ENCODE results near the gene ZNF222. TPM values are rescaled to one million over a fixed set of nuclear protein-coding genes. Genes with fewer than 3 reads are reported as not detected.
A peak's percentile ranks its signal among the peaks of the same experiment; 100 is the strongest.

ZNF222 gene
- total RNA-seq (2021): 5.4 and 6.6 TPM in 2 replicates
- long read RNA-seq, transcript ZNF222-202 (4 exons, 1,595 nt): major isoform, 13 of 16 reads
- long read RNA-seq, partial matches to known transcripts: 1 of 16 reads
- long read RNA-seq, other reads (novel, unspliced or antisense): 2 of 16 reads

DNA sequence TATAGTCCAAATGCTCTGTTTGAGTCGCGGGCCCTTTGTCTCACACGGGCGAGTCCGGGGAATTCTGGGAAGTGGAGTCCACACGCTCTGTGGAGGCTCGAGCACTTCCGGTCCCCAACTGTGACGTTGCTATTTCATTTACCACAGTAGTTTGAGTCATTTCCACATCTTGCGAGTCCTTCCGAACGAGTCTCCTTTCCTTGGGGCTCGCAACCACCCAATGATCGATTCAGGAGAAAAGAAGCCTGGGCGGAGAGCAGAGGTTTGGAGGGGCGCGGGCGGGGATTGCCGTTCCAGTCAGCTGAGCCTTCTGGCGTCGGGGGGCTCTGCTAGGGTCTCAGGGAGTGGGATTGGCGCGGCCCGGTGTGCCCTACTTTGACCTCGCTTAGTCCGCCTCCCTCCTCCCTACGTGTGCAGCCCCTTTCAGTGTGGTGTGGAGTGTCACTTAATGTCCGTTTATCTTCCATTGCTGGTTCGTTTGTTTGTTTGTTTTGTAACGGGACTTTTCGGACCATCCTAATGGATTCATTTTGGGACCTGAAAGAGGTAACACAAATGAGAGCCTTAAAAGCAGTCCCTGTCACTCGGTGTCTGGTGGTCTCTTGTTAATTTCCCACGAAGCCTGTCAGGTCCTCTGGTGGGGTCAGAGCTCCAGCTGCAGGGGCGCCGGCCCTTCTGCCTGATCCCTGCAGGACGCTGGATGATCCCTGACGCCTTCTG lies at the start of gene ZNF222:
Gene ZNF222, plus strand, starts transcription at position 163 of the 720 bp plus-strand sequence. Its CDS starts 58 bp downstream, at position 221.
- peak within 1 kb of the TSS; percentile 67 for H3K4me2 ChIP-seq (ENCODE audit: insufficient read depth, insufficient read length, low read length)
- Mint-ChIP-seq H3K27ac (peak within 1 kb of the TSS; percentile 88 to 94 (median 94); a peak in 6 of 7 replicates), H3K9me3 (peaks cover 3 to 37% of the 10 kb centered on the region in 2 experiments; a peak in 4 of 5 replicates), H3K4me1 (peaks cover 10 to 11% of the 10 kb centered on the region in 2 experiments), H3K4me3 (peak within 1 kb of the TSS; percentile 95 to 100), H3K27me3 (ENCODE audit: low read depth) (peaks cover 8% of the 10 kb centered on the region), H3K36me3 (ENCODE audit: insufficient read depth in 1 of 3, low read depth in 3 of 3) (peaks cover 36 to 41% (median 38%) of the 10 kb centered on the region in 3 experiments)
- H3K79me1 ChIP-seq (ENCODE audit: insufficient read depth, low read depth, low read length, poor library complexity, severe bottlenecking): no peaks in the 10 kb centered on the region
- no peak within 1 kb of the TSS for H2BK12ac ChIP-seq (ENCODE audit: insufficient read length, low read depth, low read length)
- TF ChIP-seq, protein P1, sequence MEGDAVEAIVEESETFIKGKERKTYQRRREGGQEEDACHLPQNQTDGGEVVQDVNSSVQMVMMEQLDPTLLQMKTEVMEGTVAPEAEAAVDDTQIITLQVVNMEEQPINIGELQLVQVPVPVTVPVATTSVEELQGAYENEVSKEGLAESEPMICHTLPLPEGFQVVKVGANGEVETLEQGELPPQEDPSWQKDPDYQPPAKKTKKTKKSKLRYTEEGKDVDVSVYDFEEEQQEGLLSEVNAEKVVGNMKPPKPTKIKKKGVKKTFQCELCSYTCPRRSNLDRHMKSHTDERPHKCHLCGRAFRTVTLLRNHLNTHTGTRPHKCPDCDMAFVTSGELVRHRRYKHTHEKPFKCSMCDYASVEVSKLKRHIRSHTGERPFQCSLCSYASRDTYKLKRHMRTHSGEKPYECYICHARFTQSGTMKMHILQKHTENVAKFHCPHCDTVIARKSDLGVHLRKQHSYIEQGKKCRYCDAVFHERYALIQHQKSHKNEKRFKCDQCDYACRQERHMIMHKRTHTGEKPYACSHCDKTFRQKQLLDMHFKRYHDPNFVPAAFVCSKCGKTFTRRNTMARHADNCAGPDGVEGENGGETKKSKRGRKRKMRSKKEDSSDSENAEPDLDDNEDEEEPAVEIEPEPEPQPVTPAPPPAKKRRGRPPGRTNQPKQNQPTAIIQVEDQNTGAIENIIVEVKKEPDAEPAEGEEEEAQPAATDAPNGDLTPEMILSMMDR (conservative IDR thresholded peaks at IDR 0.05): no peak
- H2AK5ac ChIP-seq (ENCODE audit: insufficient read length, low read length): no peak within 1 kb of the TSS
- H4K91ac ChIP-seq (ENCODE audit: insufficient read length, low read depth, low read length): no peak within 1 kb of the TSS
- no CpG with 5 or more reads among the region's 37 CpGs for WGBS (ENCODE audit: extremely low coverage, insufficient read length, low lambda C conversion rate)
- peak; percentile 76 for DNase-seq
- H3T11ph ChIP-seq (ENCODE audit: low read length): no peak within 1 kb of the TSS
- H2BK120ac ChIP-seq (ENCODE audit: low read depth, low read length, poor library complexity, severe bottlenecking): no peak within 1 kb of the TSS
- no peaks in the 10 kb centered on the region for H4K20me1 ChIP-seq (ENCODE audit: control insufficient read depth, insufficient read depth, insufficient read length)
- no peaks in the 10 kb centered on the region; the same call in 1 of the 2 replicates for H3K4me1 ChIP-seq (ENCODE audit: insufficient read depth, low read length)
- peaks cover 7% of the 10 kb centered on the region for H3K9me3 ChIP-seq (ENCODE audit: control insufficient read depth, low read depth, low read length)
- H3K14ac ChIP-seq (ENCODE audit: insufficient read depth, low read length): no peak within 1 kb of the TSS
- H3K18ac ChIP-seq (ENCODE audit: insufficient read length, low read depth, low read length): no peak within 1 kb of the TSS
- H2BK15ac ChIP-seq (ENCODE audit: low read depth, low read length): no peak within 1 kb of the TSS
- H4K8ac ChIP-seq (replicated peaks; ENCODE audit: insufficient read length, low read depth, low read length): no peak within 1 kb of the TSS
- peak within 1 kb of the TSS; percentile 87 for H3K9ac ChIP-seq (ENCODE audit: extremely low read depth, insufficient read length, low read length)
- H3K56ac ChIP-seq (ENCODE audit: insufficient read length, low read depth, low read length): no peak within 1 kb of the TSS
- H3K79me2 ChIP-seq (ENCODE audit: insufficient read depth, low read length): no peaks in the 10 kb centered on the region; the same call in 1 of the 2 replicates
- H3K27me3 ChIP-seq (ENCODE audit: insufficient read depth, low read length): no peaks in the 10 kb centered on the region
- no peak within 1 kb of the TSS for H4K5ac ChIP-seq (ENCODE audit: insufficient read length, low read depth, low read length)
- H2BK20ac ChIP-seq (ENCODE audit: low read depth, low read length, poor library complexity, severe bottlenecking): no peak within 1 kb of the TSS
- peaks cover 7% of the 10 kb centered on the region for H3K23me2 ChIP-seq (ENCODE audit: insufficient read length, low read depth, low read length, poor library complexity, severe bottlenecking)
- H3K4ac ChIP-seq (ENCODE audit: low read depth, low read length): no peak within 1 kb of the TSS
- no peak within 1 kb of the TSS for H3K27ac ChIP-seq (ENCODE audit: insufficient read length, low read depth, low read length)
- H2BK5ac ChIP-seq (ENCODE audit: insufficient read length, low read length): no peak within 1 kb of the TSS
- no peak within 1 kb of the TSS for H3K23ac ChIP-seq (ENCODE audit: insufficient read length, low read depth, low read length)
- H2AFZ ChIP-seq (ENCODE audit: low read length): peak within 1 kb of the TSS; percentile 82

Measured in H9 (cell line).